OCI-LY7 (cell line): ENCODE data around the gene AK4.

ENCODE experiments used
- EZH2phosphoT487 ChIP-seq: fragments of 200-600 bp; sonication (generic); IDR thresholded peaks from 2 replicates; pipeline ENCODE4 v1.6.1; 2018; ENCODE audit warnings: low read depth, borderline replicate concordance, mild to moderate bottlenecking, mixed run types, antibody characterized with exemption, low read length, moderate library complexity, mixed read lengths
- TF ChIP-seq, protein P1 (sequence below): fragments of 200-600 bp; sonication (generic); conservative IDR thresholded peaks from 2 replicates; pipeline ENCODE4 v1.5.1; 2014; ENCODE audit warnings: mild to moderate bottlenecking, antibody characterized with exemption, low read length, moderate library complexity, mixed read lengths

DNA sequence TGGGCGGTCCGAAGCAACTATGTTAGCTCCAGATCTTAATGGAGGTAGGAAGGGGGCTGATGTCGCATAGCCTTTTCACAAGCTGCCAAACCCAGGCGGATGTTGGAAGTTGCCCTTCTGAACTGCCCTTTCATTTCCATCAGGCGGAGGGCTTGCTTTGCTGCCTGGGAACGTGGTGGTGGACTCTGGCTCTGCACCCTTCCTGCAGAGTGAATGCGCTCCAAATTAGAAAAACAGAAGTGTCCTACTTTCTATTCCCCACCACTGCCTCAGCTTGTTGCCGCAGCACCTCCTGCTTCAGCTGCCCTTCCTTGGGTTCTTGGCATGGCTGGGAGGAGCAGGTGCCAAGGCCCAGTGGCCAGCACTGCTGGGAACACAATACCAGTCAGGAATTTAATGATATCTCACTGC is 60.6 kb downstream of the AK4 start:
- TF ChIP-seq, protein P1, sequence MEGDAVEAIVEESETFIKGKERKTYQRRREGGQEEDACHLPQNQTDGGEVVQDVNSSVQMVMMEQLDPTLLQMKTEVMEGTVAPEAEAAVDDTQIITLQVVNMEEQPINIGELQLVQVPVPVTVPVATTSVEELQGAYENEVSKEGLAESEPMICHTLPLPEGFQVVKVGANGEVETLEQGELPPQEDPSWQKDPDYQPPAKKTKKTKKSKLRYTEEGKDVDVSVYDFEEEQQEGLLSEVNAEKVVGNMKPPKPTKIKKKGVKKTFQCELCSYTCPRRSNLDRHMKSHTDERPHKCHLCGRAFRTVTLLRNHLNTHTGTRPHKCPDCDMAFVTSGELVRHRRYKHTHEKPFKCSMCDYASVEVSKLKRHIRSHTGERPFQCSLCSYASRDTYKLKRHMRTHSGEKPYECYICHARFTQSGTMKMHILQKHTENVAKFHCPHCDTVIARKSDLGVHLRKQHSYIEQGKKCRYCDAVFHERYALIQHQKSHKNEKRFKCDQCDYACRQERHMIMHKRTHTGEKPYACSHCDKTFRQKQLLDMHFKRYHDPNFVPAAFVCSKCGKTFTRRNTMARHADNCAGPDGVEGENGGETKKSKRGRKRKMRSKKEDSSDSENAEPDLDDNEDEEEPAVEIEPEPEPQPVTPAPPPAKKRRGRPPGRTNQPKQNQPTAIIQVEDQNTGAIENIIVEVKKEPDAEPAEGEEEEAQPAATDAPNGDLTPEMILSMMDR, result no peak
- TF ChIP-seq EZH2phosphoT487, result no peak
